Measurements from ENCODE around the gene AHCTF1. TPM values are rescaled to one million over a fixed set of nuclear protein-coding genes. Genes with fewer than 3 reads are reported as not detected.
"Not testable (repeated sequence)": the region's sequence is repeated elsewhere in the genome, so short reads cannot be mapped to it uniquely, and the experiment has no call there.

The AHCTF1 gene
- total RNA-seq, 1 donor from 2014 or later: 25.2 TPM

DNA sequence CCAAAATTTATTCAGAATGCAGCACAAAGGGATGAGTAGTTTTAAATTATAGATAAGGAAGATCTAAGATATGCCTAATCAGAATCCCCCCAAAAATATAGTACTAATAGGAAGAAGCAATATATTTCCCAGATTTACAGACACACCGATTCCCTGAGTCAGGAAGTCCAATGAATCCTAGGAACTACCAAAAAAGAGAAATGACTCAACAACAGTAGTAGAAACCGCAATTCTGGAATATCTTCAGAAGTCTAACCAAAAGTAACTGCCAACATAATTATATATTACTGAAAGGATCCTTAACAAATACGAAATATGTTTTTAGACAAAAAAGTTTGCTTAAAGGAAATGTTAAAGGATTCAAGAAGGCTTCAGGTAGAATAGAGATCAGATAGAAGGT lies 10.3 kb downstream of the AHCTF1 start:
- Mint-ChIP-seq H3K4me1 (ENCODE audit: low read depth, unreplicated experiment) (peaks cover 5% of the 10 kb centered on the region), H3K27me3 (ENCODE audit: unreplicated experiment) (no peaks in the 10 kb centered on the region), H3K27ac (ENCODE audit: unreplicated experiment) (no peak overlapping the region), H3K9me3 (ENCODE audit: unreplicated experiment) (no peaks in the 10 kb centered on the region), H3K4me3 (ENCODE audit: unreplicated experiment) (no peak overlapping the region), H3K36me3 (ENCODE audit: unreplicated experiment) (no peaks in the 10 kb centered on the region)
- DNase-seq: no peak
- no peak for TF ChIP-seq CTCF (IDR thresholded peaks at IDR 0.05; ENCODE audit: partially characterized antibody, unreplicated experiment)

DNA sequence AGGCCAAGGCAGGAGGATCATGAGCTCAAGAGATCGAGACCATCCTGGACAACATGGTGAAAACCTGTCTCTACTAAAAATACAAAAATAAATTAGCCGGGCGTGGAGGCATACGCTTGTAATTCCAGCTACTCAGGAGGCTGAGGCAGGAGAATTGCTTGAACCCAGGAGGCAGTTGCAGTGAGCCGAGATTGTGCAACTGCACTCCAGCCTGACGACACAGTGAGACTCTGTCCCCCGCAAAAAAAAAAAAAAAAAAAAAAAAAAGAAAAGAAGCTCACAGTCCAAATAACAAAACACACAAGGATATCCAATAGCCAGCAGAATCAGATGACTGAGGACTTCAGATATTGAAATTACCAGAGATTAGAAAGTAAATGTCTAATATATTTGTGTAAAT lies 11.8 kb downstream of the AHCTF1 start:
- Mint-ChIP-seq H3K27ac (ENCODE audit: unreplicated experiment) (no peak overlapping the region), H3K36me3 (ENCODE audit: unreplicated experiment) (no peaks in the 10 kb centered on the region), H3K4me3 (ENCODE audit: unreplicated experiment) (no peak overlapping the region), H3K9me3 (ENCODE audit: unreplicated experiment) (no peaks in the 10 kb centered on the region), H3K27me3 (ENCODE audit: unreplicated experiment) (no peaks in the 10 kb centered on the region), H3K4me1 (ENCODE audit: low read depth, unreplicated experiment) (peaks cover 5% of the 10 kb centered on the region)
- TF ChIP-seq CTCF (IDR thresholded peaks at IDR 0.05; ENCODE audit: partially characterized antibody, unreplicated experiment): no peak
- DNase-seq: no peak

GRCh38 chr1:246916026-246916923 lies 15.5 kb downstream of the AHCTF1 start:
- DNase-seq; H3K4me1 Mint-ChIP-seq (ENCODE audit: low read depth, unreplicated experiment); H3K4me3 Mint-ChIP-seq (ENCODE audit: unreplicated experiment); H3K36me3 Mint-ChIP-seq (ENCODE audit: unreplicated experiment); H3K27me3 Mint-ChIP-seq (ENCODE audit: unreplicated experiment); H3K27ac Mint-ChIP-seq (ENCODE audit: unreplicated experiment); H3K9me3 Mint-ChIP-seq (ENCODE audit: unreplicated experiment): not testable (repeated sequence)

DNA sequence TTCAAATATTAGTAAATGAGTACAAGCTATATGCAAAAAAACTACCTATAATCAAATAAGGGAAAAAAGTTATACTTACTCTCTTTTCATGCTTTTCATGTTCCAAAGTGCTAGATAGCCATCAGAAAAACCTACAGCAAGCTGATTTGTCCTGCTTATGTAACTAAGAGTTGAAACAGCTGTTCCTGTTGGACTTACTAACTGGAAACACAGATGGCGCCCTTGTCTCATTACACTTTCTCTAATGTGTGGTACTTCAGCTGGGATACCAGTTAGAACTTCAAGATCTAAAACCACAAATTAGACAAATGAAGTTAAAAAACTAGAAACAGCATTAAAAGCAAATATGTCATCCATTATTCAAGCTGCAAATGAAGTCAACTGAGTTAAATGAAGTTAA lies 24.3 kb downstream of the AHCTF1 start:
- peaks cover 6% of the 10 kb centered on the region for H3K4me1 Mint-ChIP-seq (ENCODE audit: low read depth, unreplicated experiment)
- no peaks in the 10 kb centered on the region for H3K36me3 Mint-ChIP-seq (ENCODE audit: unreplicated experiment)
- no peak for TF ChIP-seq CTCF (IDR thresholded peaks at IDR 0.05; ENCODE audit: partially characterized antibody, unreplicated experiment)

GRCh38 chr1:246906833-246907232 lies 24.9 kb downstream of the AHCTF1 start:
- Mint-ChIP-seq H3K4me3 (ENCODE audit: unreplicated experiment) (no peak overlapping the region), H3K9me3 (ENCODE audit: unreplicated experiment) (no peaks in the 10 kb centered on the region), H3K27ac (ENCODE audit: unreplicated experiment) (no peak overlapping the region), H3K27me3 (ENCODE audit: unreplicated experiment) (no peaks in the 10 kb centered on the region), H3K36me3 (ENCODE audit: unreplicated experiment) (no peaks in the 10 kb centered on the region), H3K4me1 (ENCODE audit: low read depth, unreplicated experiment) (peaks cover 6% of the 10 kb centered on the region)
- no peak for TF ChIP-seq CTCF (IDR thresholded peaks at IDR 0.05; ENCODE audit: partially characterized antibody, unreplicated experiment)
- no peak for DNase-seq

More for the DNA sequence above, 24.3 kb downstream of the AHCTF1 start:
- H3K4me3 Mint-ChIP-seq (ENCODE audit: unreplicated experiment): no peak overlapping the region
- no peak for DNase-seq
- no peaks in the 10 kb centered on the region for H3K9me3 Mint-ChIP-seq (ENCODE audit: unreplicated experiment)
- H3K27me3 Mint-ChIP-seq (ENCODE audit: unreplicated experiment): no peaks in the 10 kb centered on the region
- H3K27ac Mint-ChIP-seq (ENCODE audit: unreplicated experiment): peak overlapping the region; percentile 48
